Activated naive CD8-positive, alpha-beta T cell treated with anti-CD3 and anti-CD28 coated beads, Interleukin-2, amount 50 U/mL, for 24 hours (primary cell): Measurements from ENCODE around the gene EXOC4.
"Not testable (repeated sequence)": the region's sequence is repeated elsewhere in the genome, so short reads cannot be mapped to it uniquely, and the experiment has no call there.

Source experiments
- ATAC-seq: fragments of 150-1000 bp; cut with Tn5 transposase; one replicate; pipeline ENCODE4 v1.10.0; 2021
- DNase-seq: peaks from one replicate; pipeline ENCODE4 v3.0.0; 2021
- H3K27ac Mint-ChIP-seq: one replicate; pipeline ENCODE4 v1.8.0; 2021; ENCODE audit warnings: mild to moderate bottlenecking, mixed read lengths
- H3K27me3 Mint-ChIP-seq: one replicate; pipeline ENCODE4 v1.8.0; 2021; ENCODE audit warnings: mixed read lengths
- H3K36me3 Mint-ChIP-seq: one replicate; pipeline ENCODE4 v1.8.0; 2021; ENCODE audit warnings: low read depth, mixed read lengths
- H3K4me1 Mint-ChIP-seq: one replicate; pipeline ENCODE4 v1.8.0; 2021; ENCODE audit warnings: mixed read lengths
- H3K4me3 Mint-ChIP-seq: one replicate; pipeline ENCODE4 v1.8.0; 2021; ENCODE audit warnings: mild to moderate bottlenecking, moderate library complexity, mixed read lengths
- H3K9me3 Mint-ChIP-seq: one replicate; pipeline ENCODE4 v1.8.0; 2021; ENCODE audit warnings: mixed read lengths

Gene EXOC4

GRCh38 chr7:133771788-133772419 is 519.0 kb downstream of the EXOC4 start:
- ATAC-seq (no peak), DNase-seq (no peak)
- H3K4me1 Mint-ChIP-seq = no peaks in the 10 kb centered on the region
- no peaks in the 10 kb centered on the region for H3K27me3 Mint-ChIP-seq
- no peak overlapping the region for H3K4me3 Mint-ChIP-seq
- H3K36me3 Mint-ChIP-seq = peaks cover 2% of the 10 kb centered on the region
- H3K27ac Mint-ChIP-seq = no peak overlapping the region
- no peaks in the 10 kb centered on the region for H3K9me3 Mint-ChIP-seq

GRCh38 chr7:133773601-133774000 is 520.7 kb downstream of the EXOC4 start:
- Mint-ChIP-seq H3K4me1 (no peaks in the 10 kb centered on the region), H3K9me3 (peaks cover 11% of the 10 kb centered on the region), H3K36me3 (peaks cover 10% of the 10 kb centered on the region), H3K4me3 (no peak overlapping the region), H3K27me3 (no peaks in the 10 kb centered on the region), H3K27ac (no peak overlapping the region)
- DNase-seq (no peak), ATAC-seq (no peak)

- Mint-ChIP-seq H3K27ac (no peak overlapping the region), H3K9me3 (peaks cover 11% of the 10 kb centered on the region)
- no peak for ATAC-seq
Observed at GRCh38 chr7:133775201-133775600, 522.3 kb downstream of the EXOC4 start.

GRCh38 chr7:133776266-133776665 is 523.4 kb downstream of the EXOC4 start:
- Mint-ChIP-seq H3K4me1 (no peaks in the 10 kb centered on the region), H3K4me3 (no peak overlapping the region), H3K9me3 (peaks cover 11% of the 10 kb centered on the region), H3K27ac (no peak overlapping the region), H3K27me3 (no peaks in the 10 kb centered on the region), H3K36me3 (peaks cover 25% of the 10 kb centered on the region)
- DNase-seq (no peak), ATAC-seq (no peak)

More at GRCh38 chr7:133775201-133775600, 522.3 kb downstream of the EXOC4 start:
- no peaks in the 10 kb centered on the region for H3K27me3 Mint-ChIP-seq
- no peak for DNase-seq
- peaks cover 23% of the 10 kb centered on the region for H3K36me3 Mint-ChIP-seq
- H3K4me1 Mint-ChIP-seq = no peaks in the 10 kb centered on the region
- no peak overlapping the region for H3K4me3 Mint-ChIP-seq

GRCh38 chr7:133777701-133778100 is 524.8 kb downstream of the EXOC4 start:
- Mint-ChIP-seq H3K4me1 (no peaks in the 10 kb centered on the region), H3K27ac (no peak overlapping the region), H3K27me3 (no peaks in the 10 kb centered on the region), H3K9me3 (peaks cover 11% of the 10 kb centered on the region), H3K4me3 (no peak overlapping the region), H3K36me3 (peaks cover 26% of the 10 kb centered on the region)
- DNase-seq (no peak), ATAC-seq (no peak)

GRCh38 chr7:133778472-133778871 is 525.6 kb downstream of the EXOC4 start:
- ATAC-seq (peak; percentile 49), DNase-seq (no peak)
- H3K4me1 Mint-ChIP-seq = no peaks in the 10 kb centered on the region
- no peak overlapping the region for H3K27ac Mint-ChIP-seq
- H3K9me3 Mint-ChIP-seq = peaks cover 11% of the 10 kb centered on the region
- H3K4me3 Mint-ChIP-seq = no peak overlapping the region
- H3K27me3 Mint-ChIP-seq = no peaks in the 10 kb centered on the region
- H3K36me3 Mint-ChIP-seq = peaks cover 26% of the 10 kb centered on the region

GRCh38 chr7:133779538-133779937 is 526.7 kb downstream of the EXOC4 start:
- not testable (repeated sequence) for H3K27me3 Mint-ChIP-seq, DNase-seq, H3K4me3 Mint-ChIP-seq, H3K27ac Mint-ChIP-seq, H3K4me1 Mint-ChIP-seq, ATAC-seq
- peaks cover 26% of the 10 kb centered on the region for H3K36me3 Mint-ChIP-seq
- H3K9me3 Mint-ChIP-seq = peaks cover 11% of the 10 kb centered on the region

- ATAC-seq (no peak), DNase-seq (no peak)
- Mint-ChIP-seq H3K27ac (no peak overlapping the region), H3K4me3 (no peak overlapping the region), H3K27me3 (no peaks in the 10 kb centered on the region), H3K9me3 (peaks cover 11% of the 10 kb centered on the region), H3K36me3 (peaks cover 26% of the 10 kb centered on the region), H3K4me1 (no peaks in the 10 kb centered on the region)
Observed at GRCh38 chr7:133780912-133781311, 528.0 kb downstream of the EXOC4 start.

GRCh38 chr7:133781486-133782090 is 528.7 kb downstream of the EXOC4 start:
- Mint-ChIP-seq H3K4me3 (no peak overlapping the region), H3K9me3 (peaks cover 11% of the 10 kb centered on the region), H3K36me3 (peaks cover 26% of the 10 kb centered on the region), H3K4me1 (no peaks in the 10 kb centered on the region), H3K27me3 (no peaks in the 10 kb centered on the region), H3K27ac (no peak overlapping the region)
- DNase-seq (no peak), ATAC-seq (no peak)

GRCh38 chr7:133782470-133782869 is 529.6 kb downstream of the EXOC4 start:
- ATAC-seq (no peak), DNase-seq (no peak)
- Mint-ChIP-seq H3K36me3 (peaks cover 24% of the 10 kb centered on the region), H3K9me3 (peaks cover 8% of the 10 kb centered on the region), H3K4me1 (no peaks in the 10 kb centered on the region), H3K27ac (no peak overlapping the region), H3K4me3 (no peak overlapping the region), H3K27me3 (no peaks in the 10 kb centered on the region)

GRCh38 chr7:133783276-133783675 is 530.4 kb downstream of the EXOC4 start:
- DNase-seq (no peak), ATAC-seq (no peak)
- Mint-ChIP-seq H3K36me3 (peaks cover 18% of the 10 kb centered on the region), H3K27me3 (no peaks in the 10 kb centered on the region), H3K27ac (no peak overlapping the region), H3K4me3 (no peak overlapping the region), H3K9me3 (no peaks in the 10 kb centered on the region), H3K4me1 (no peaks in the 10 kb centered on the region)

GRCh38 chr7:133784486-133785001 is 531.7 kb downstream of the EXOC4 start:
- no peaks in the 10 kb centered on the region for H3K27me3 Mint-ChIP-seq
- H3K4me3 Mint-ChIP-seq = no peak overlapping the region
- no peaks in the 10 kb centered on the region for H3K4me1 Mint-ChIP-seq
- ATAC-seq (no peak), DNase-seq (no peak)
- H3K9me3 Mint-ChIP-seq = no peaks in the 10 kb centered on the region
- H3K27ac Mint-ChIP-seq = no peak overlapping the region
- peaks cover 11% of the 10 kb centered on the region for H3K36me3 Mint-ChIP-seq

- Mint-ChIP-seq H3K4me3 (no peak overlapping the region), H3K4me1 (no peaks in the 10 kb centered on the region)
Observed at GRCh38 chr7:133786401-133786937, 533.6 kb downstream of the EXOC4 start.

GRCh38 chr7:133789974-133790373 is 537.1 kb downstream of the EXOC4 start:
- Mint-ChIP-seq H3K27me3 (no peaks in the 10 kb centered on the region), H3K27ac (no peak overlapping the region), H3K4me3 (no peak overlapping the region), H3K4me1 (no peaks in the 10 kb centered on the region), H3K36me3 (peaks cover 9% of the 10 kb centered on the region), H3K9me3 (no peaks in the 10 kb centered on the region)
- no peak for DNase-seq
- no peak for ATAC-seq

More at GRCh38 chr7:133786401-133786937, 533.6 kb downstream of the EXOC4 start:
- ATAC-seq (no peak), DNase-seq (no peak)
- Mint-ChIP-seq H3K27me3 (no peaks in the 10 kb centered on the region), H3K36me3 (peaks cover 5% of the 10 kb centered on the region), H3K9me3 (no peaks in the 10 kb centered on the region), H3K27ac (no peak overlapping the region)

GRCh38 chr7:133790911-133791310 is 538.0 kb downstream of the EXOC4 start:
- H3K4me1 Mint-ChIP-seq = no peaks in the 10 kb centered on the region
- no peaks in the 10 kb centered on the region for H3K27me3 Mint-ChIP-seq
- H3K36me3 Mint-ChIP-seq = peaks cover 9% of the 10 kb centered on the region

More at GRCh38 chr7:133790911-133791310, 538.0 kb downstream of the EXOC4 start:
- ATAC-seq (no peak), DNase-seq (no peak)
- no peaks in the 10 kb centered on the region for H3K9me3 Mint-ChIP-seq
- no peak overlapping the region for H3K4me3 Mint-ChIP-seq
- H3K27ac Mint-ChIP-seq = no peak overlapping the region
